Measurements from ENCODE around the gene FAAP20.
"Not testable (repeated sequence)": the region's sequence is repeated elsewhere in the genome, so short reads cannot be mapped to it uniquely, and the experiment has no call there.

Gene FAAP20

GRCh38 chr1:2160451-2161300, 33.9 kb downstream of the FAAP20 start:
- Mint-ChIP-seq H3K36me3 (ENCODE audit: low read depth) (no peaks in the 10 kb centered on the region), H3K27me3 (ENCODE audit: low read depth) (no peaks in the 10 kb centered on the region), H3K27ac (no peak overlapping the region), H3K4me1 (ENCODE audit: low read depth) (no peaks in the 10 kb centered on the region), H3K9me3 (no peaks in the 10 kb centered on the region), H3K4me3 (no peak overlapping the region)

- Mint-ChIP-seq H3K27me3 (ENCODE audit: low read depth) (no peaks in the 10 kb centered on the region), H3K36me3 (ENCODE audit: low read depth) (no peaks in the 10 kb centered on the region), H3K4me3 (no peak overlapping the region), H3K4me1 (ENCODE audit: low read depth) (no peaks in the 10 kb centered on the region), H3K9me3 (no peaks in the 10 kb centered on the region), H3K27ac (no peak overlapping the region)
Observed at GRCh38 chr1:2159124-2159523, 35.4 kb downstream of the FAAP20 start.

- no peaks in the 10 kb centered on the region for H3K9me3 Mint-ChIP-seq
- no peaks in the 10 kb centered on the region for H3K36me3 Mint-ChIP-seq (ENCODE audit: low read depth)
- no peak overlapping the region for H3K27ac Mint-ChIP-seq
- H3K27me3 Mint-ChIP-seq (ENCODE audit: low read depth) = no peaks in the 10 kb centered on the region
- H3K4me1 Mint-ChIP-seq (ENCODE audit: low read depth) = no peaks in the 10 kb centered on the region
- no peak overlapping the region for H3K4me3 Mint-ChIP-seq
Observed at GRCh38 chr1:2158272-2158671, 36.3 kb downstream of the FAAP20 start.

GRCh38 chr1:2157856-2158255, 36.7 kb downstream of the FAAP20 start:
- no peak overlapping the region for H3K4me3 Mint-ChIP-seq
- no peak overlapping the region for H3K27ac Mint-ChIP-seq
- H3K4me1 Mint-ChIP-seq (ENCODE audit: low read depth) = peaks cover 3% of the 10 kb centered on the region
- no peaks in the 10 kb centered on the region for H3K27me3 Mint-ChIP-seq (ENCODE audit: low read depth)
- H3K36me3 Mint-ChIP-seq (ENCODE audit: low read depth) = no peaks in the 10 kb centered on the region
- no peaks in the 10 kb centered on the region for H3K9me3 Mint-ChIP-seq

- Mint-ChIP-seq H3K27me3 (ENCODE audit: low read depth) (no peaks in the 10 kb centered on the region), H3K4me1 (ENCODE audit: low read depth) (peaks cover 6% of the 10 kb centered on the region), H3K9me3 (no peaks in the 10 kb centered on the region), H3K36me3 (ENCODE audit: low read depth) (no peaks in the 10 kb centered on the region), H3K4me3 (no peak overlapping the region), H3K27ac (no peak overlapping the region)
Observed at GRCh38 chr1:2156866-2157265, 37.7 kb downstream of the FAAP20 start.

GRCh38 chr1:2155788-2156187, 38.8 kb downstream of the FAAP20 start:
- Mint-ChIP-seq H3K27ac (no peak overlapping the region), H3K9me3 (no peaks in the 10 kb centered on the region), H3K36me3 (ENCODE audit: low read depth) (no peaks in the 10 kb centered on the region), H3K4me1 (ENCODE audit: low read depth) (peaks cover 6% of the 10 kb centered on the region), H3K27me3 (ENCODE audit: low read depth) (no peaks in the 10 kb centered on the region), H3K4me3 (no peak overlapping the region)

- Mint-ChIP-seq H3K36me3 (ENCODE audit: low read depth) (no peaks in the 10 kb centered on the region), H3K4me1 (ENCODE audit: low read depth) (peaks cover 6% of the 10 kb centered on the region), H3K4me3 (no peak overlapping the region), H3K9me3 (no peaks in the 10 kb centered on the region), H3K27me3 (ENCODE audit: low read depth) (no peaks in the 10 kb centered on the region), H3K27ac (no peak overlapping the region)
Observed at GRCh38 chr1:2155147-2155598, 39.4 kb downstream of the FAAP20 start.

- Mint-ChIP-seq H3K36me3 (ENCODE audit: low read depth) (no peaks in the 10 kb centered on the region), H3K4me3 (no peak overlapping the region), H3K4me1 (ENCODE audit: low read depth) (peaks cover 6% of the 10 kb centered on the region), H3K9me3 (no peaks in the 10 kb centered on the region), H3K27ac (no peak overlapping the region), H3K27me3 (ENCODE audit: low read depth) (no peaks in the 10 kb centered on the region)
Observed at GRCh38 chr1:2154022-2154421, 40.5 kb downstream of the FAAP20 start.

GRCh38 chr1:2152954-2153353, 41.6 kb downstream of the FAAP20 start:
- Mint-ChIP-seq H3K27me3 (ENCODE audit: low read depth) (no peaks in the 10 kb centered on the region), H3K27ac (no peak overlapping the region), H3K4me1 (ENCODE audit: low read depth) (peaks cover 6% of the 10 kb centered on the region), H3K36me3 (ENCODE audit: low read depth) (no peaks in the 10 kb centered on the region), H3K9me3 (no peaks in the 10 kb centered on the region), H3K4me3 (no peak overlapping the region)

GRCh38 chr1:2151911-2152310, 42.7 kb downstream of the FAAP20 start:
- Mint-ChIP-seq H3K27ac (no peak overlapping the region), H3K4me3 (no peak overlapping the region), H3K4me1 (ENCODE audit: low read depth) (peaks cover 6% of the 10 kb centered on the region)

GRCh38 chr1:2151252-2151651, 43.3 kb downstream of the FAAP20 start:
- H3K4me1 Mint-ChIP-seq (ENCODE audit: low read depth) = peaks cover 6% of the 10 kb centered on the region
- no peaks in the 10 kb centered on the region for H3K27me3 Mint-ChIP-seq (ENCODE audit: low read depth)
- H3K4me3 Mint-ChIP-seq = no peak overlapping the region
- H3K36me3 Mint-ChIP-seq (ENCODE audit: low read depth) = no peaks in the 10 kb centered on the region
- H3K9me3 Mint-ChIP-seq = no peaks in the 10 kb centered on the region
- no peak overlapping the region for H3K27ac Mint-ChIP-seq

More at GRCh38 chr1:2151911-2152310, 42.7 kb downstream of the FAAP20 start:
- H3K27me3 Mint-ChIP-seq (ENCODE audit: low read depth) = no peaks in the 10 kb centered on the region
- H3K9me3 Mint-ChIP-seq = no peaks in the 10 kb centered on the region
- H3K36me3 Mint-ChIP-seq (ENCODE audit: low read depth) = no peaks in the 10 kb centered on the region

GRCh38 chr1:2150801-2151200, 43.8 kb downstream of the FAAP20 start:
- no peak overlapping the region for H3K27ac Mint-ChIP-seq
- H3K4me3 Mint-ChIP-seq = no peak overlapping the region
- peaks cover 6% of the 10 kb centered on the region for H3K4me1 Mint-ChIP-seq (ENCODE audit: low read depth)
- no peaks in the 10 kb centered on the region for H3K27me3 Mint-ChIP-seq (ENCODE audit: low read depth)
- no peaks in the 10 kb centered on the region for H3K36me3 Mint-ChIP-seq (ENCODE audit: low read depth)
- H3K9me3 Mint-ChIP-seq = no peaks in the 10 kb centered on the region

GRCh38 chr1:2148691-2149090, 45.9 kb downstream of the FAAP20 start:
- Mint-ChIP-seq H3K4me3 (no peak overlapping the region), H3K4me1 (ENCODE audit: low read depth) (peaks cover 6% of the 10 kb centered on the region), H3K9me3 (no peaks in the 10 kb centered on the region), H3K36me3 (ENCODE audit: low read depth) (no peaks in the 10 kb centered on the region), H3K27me3 (ENCODE audit: low read depth) (no peaks in the 10 kb centered on the region), H3K27ac (no peak overlapping the region)

- H3K9me3 Mint-ChIP-seq; H3K27ac Mint-ChIP-seq; H3K27me3 Mint-ChIP-seq (ENCODE audit: low read depth); H3K4me3 Mint-ChIP-seq; H3K36me3 Mint-ChIP-seq (ENCODE audit: low read depth); H3K4me1 Mint-ChIP-seq (ENCODE audit: low read depth): not testable (repeated sequence)
Observed at GRCh38 chr1:2147869-2148268, 46.7 kb downstream of the FAAP20 start.

- H3K27ac Mint-ChIP-seq = no peak overlapping the region
- H3K36me3 Mint-ChIP-seq (ENCODE audit: low read depth) = no peaks in the 10 kb centered on the region
- H3K4me1 Mint-ChIP-seq (ENCODE audit: low read depth) = no peaks in the 10 kb centered on the region
- H3K27me3 Mint-ChIP-seq (ENCODE audit: low read depth) = no peaks in the 10 kb centered on the region
- no peaks in the 10 kb centered on the region for H3K9me3 Mint-ChIP-seq
- no peak overlapping the region for H3K4me3 Mint-ChIP-seq
Observed at GRCh38 chr1:2146836-2147517, 47.6 kb downstream of the FAAP20 start.
